ENCODE measurements around the gene APOH.

APOH gene

DNA sequence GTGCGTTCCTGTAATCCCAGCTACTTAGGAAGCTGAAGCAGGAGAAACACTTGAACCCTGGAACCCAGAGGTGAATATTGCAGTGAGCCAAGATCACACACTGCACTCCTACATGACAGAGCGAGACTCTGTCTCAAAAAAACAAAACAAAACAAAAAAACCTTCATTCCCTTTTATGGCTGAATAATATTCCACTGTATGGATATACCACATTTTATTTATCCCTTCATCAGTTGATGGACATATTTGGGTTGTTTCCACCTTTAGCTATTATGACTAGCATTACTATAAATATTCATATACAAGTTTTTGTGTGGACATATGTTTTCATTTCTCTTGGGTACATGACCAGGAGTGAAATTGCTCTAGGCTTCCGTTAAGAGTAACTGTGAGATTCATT lies 42.3 kb upstream of the APOH start:
- TF ChIP-seq, protein P1, sequence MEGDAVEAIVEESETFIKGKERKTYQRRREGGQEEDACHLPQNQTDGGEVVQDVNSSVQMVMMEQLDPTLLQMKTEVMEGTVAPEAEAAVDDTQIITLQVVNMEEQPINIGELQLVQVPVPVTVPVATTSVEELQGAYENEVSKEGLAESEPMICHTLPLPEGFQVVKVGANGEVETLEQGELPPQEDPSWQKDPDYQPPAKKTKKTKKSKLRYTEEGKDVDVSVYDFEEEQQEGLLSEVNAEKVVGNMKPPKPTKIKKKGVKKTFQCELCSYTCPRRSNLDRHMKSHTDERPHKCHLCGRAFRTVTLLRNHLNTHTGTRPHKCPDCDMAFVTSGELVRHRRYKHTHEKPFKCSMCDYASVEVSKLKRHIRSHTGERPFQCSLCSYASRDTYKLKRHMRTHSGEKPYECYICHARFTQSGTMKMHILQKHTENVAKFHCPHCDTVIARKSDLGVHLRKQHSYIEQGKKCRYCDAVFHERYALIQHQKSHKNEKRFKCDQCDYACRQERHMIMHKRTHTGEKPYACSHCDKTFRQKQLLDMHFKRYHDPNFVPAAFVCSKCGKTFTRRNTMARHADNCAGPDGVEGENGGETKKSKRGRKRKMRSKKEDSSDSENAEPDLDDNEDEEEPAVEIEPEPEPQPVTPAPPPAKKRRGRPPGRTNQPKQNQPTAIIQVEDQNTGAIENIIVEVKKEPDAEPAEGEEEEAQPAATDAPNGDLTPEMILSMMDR (IDR thresholded peaks at IDR 0.05; ENCODE audit: borderline replicate concordance, control extremely low read depth, extremely low read depth, insufficient read depth, missing control alignments), result no peak
- no peak for DNase-seq (ENCODE audit: low spot score)
- in situ Hi-C loops (cut with MboI; ENCODE audit: low sequenced_read_pairs, unreplicated experiment), result no loop called here

DNA sequence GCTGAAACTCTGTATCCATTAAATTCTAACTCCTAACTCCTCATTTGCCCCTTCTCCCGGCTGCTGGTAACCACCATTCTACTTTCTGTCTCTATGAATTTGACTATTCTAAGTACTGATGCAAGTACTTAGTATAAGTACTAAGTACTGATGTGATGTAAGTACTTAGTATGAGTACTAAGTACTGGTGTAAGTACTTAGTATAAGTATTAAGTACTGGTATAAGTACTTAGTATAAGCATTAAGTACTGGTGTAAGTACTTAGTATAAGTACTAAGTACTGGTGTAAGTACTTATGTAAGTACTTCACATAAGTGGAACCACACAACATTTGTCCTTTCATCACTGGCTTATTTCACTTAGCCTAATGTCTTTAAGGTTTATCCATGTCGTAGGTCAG lies 40.9 kb upstream of the APOH start:
- TF ChIP-seq, protein P1 (IDR thresholded peaks at IDR 0.05; ENCODE audit: borderline replicate concordance, control extremely low read depth, extremely low read depth, insufficient read depth, missing control alignments), result no peak
- in situ Hi-C loops (cut with MboI; ENCODE audit: low sequenced_read_pairs, unreplicated experiment), result no loop called here
- no peak for DNase-seq (ENCODE audit: low spot score)

DNA sequence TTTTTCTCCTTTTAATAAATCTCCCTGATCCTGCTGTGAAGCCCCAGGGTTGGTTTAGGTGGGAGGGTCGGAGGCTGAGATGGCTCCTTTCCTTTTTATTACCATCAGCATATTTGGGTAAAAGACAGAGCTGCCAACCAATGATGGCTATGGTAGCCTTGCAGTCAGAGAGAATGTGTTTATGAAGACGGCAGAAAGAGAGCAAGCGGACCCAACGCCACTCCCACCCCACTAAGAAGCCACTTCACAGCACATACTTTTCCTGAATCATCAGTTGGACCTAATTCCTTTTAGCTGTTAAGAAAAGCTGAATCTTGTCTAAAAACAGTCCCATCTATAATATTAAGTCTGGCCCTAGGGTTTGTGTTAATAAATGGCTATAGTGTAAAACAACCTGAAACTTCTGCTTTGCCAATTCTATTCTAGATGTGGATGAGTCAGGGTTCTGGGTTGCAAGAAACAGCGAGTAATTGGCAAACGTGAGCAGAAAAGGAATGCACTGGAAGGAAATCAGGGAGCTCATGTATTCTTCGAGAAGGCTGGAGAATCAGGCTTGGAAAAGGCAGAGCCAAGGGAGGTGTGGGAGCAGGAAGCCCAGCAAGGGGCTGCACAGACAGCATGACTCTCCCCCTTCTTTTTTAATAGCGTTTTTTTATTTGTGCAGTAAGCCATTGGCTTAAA lies 39.2 kb upstream of the APOH start:
- TF ChIP-seq, protein P1 (IDR thresholded peaks at IDR 0.05; ENCODE audit: borderline replicate concordance, control extremely low read depth, extremely low read depth, insufficient read depth, missing control alignments), result no peak
- DNase-seq (ENCODE audit: low spot score), result no peak
- in situ Hi-C loops (cut with MboI; ENCODE audit: low sequenced_read_pairs, unreplicated experiment), result no loop called here

DNA sequence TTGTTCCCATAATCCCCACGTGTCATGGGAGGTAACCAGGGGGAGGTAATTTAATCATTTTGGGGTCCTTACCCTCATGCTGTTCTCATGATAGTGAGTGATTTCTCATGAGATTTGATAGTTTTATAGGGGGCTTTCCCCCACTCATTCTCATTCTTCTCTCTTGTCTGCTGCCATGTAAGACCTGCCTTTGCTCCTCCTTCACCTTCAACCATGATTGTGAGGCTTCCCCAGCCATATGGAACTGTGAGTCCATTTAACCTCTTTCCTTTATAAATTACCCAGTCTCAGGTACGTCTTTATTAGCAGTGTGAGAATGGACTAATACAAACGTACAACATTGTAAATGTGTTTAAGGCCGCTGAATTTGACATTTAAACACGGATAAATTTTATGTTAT lies 35.5 kb upstream of the APOH start:
- TF ChIP-seq, protein P1 (IDR thresholded peaks at IDR 0.05; ENCODE audit: borderline replicate concordance, control extremely low read depth, extremely low read depth, insufficient read depth, missing control alignments), result no peak
- in situ Hi-C loops (cut with MboI; ENCODE audit: low sequenced_read_pairs, unreplicated experiment), result no loop called here
- DNase-seq (ENCODE audit: low spot score), result no peak

DNA sequence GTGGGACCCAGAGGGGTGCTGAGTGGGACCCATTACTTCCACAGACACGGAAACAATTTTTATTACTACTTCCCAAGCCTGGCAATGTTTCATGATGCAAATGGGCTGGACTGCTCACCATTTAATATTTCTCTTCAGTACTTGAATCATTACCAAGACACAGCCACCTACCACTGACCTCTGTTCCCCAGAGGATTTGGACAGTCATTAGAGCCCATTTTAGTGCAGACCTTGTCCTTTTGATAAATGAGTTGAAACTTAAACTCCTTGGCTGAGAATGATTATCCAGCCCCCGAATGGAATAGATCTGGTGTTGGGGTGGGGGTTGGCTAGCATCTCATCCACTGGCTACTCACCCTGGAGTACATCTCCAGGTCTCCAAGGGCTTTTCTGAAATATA lies 33.6 kb upstream of the APOH start:
- TF ChIP-seq, protein P1 (IDR thresholded peaks at IDR 0.05; ENCODE audit: borderline replicate concordance, control extremely low read depth, extremely low read depth, insufficient read depth, missing control alignments), result no peak

DNA sequence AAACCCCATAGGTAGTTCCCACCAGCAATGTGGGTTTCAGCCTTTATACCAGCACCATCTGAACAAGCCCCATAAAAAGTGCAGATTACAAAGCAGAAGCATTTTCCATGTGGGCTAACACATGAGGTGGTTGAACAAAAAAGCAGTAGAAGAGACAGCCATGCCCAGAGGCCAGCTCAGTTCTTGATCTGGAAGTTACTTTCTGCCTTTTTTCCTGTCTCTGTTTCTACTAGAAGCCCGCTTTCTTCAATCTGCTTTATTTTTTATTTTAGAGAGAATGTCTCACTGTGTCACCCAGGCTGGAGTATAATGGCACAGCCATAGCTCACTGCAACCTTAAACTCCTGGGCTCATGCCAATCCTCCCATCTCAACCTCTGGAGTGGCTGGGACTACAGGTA lies 31.5 kb upstream of the APOH start:
- TF ChIP-seq, protein P1 (IDR thresholded peaks at IDR 0.05; ENCODE audit: borderline replicate concordance, control extremely low read depth, extremely low read depth, insufficient read depth, missing control alignments), result no peak
- in situ Hi-C loops (cut with MboI; ENCODE audit: low sequenced_read_pairs, unreplicated experiment), result no loop called here
- DNase-seq (ENCODE audit: low spot score), result no peak

More for the DNA sequence above, 33.6 kb upstream of the APOH start:
- no peak for DNase-seq (ENCODE audit: low spot score)
- in situ Hi-C loops (cut with MboI; ENCODE audit: low sequenced_read_pairs, unreplicated experiment), result no loop called here
